Activated CD4-positive, alpha-beta T cell treated with anti-CD3 and anti-CD28 coated beads for 36 hours (primary cell): ENCODE results near the gene PARD6B. TPM values are rescaled to one million over a fixed set of nuclear protein-coding genes. Genes with fewer than 3 reads are reported as not detected.
A peak's percentile ranks its signal among the peaks of the same experiment; 100 is the strongest.

Source experiments
- ATAC-seq: fragments of 200-7000 bp; cut with Tn5 transposase; one replicate; pipeline ENCODE4 v1.10.0; 2021; ENCODE audit warnings: mild to moderate bottlenecking, moderate library complexity
- CTCF ChIA-PET: fragments of 350-600 bp; sonication (Branson Sonifier 250); formaldehyde crosslinking; loops from one replicate; lab custom pipeline; 2021; ENCODE audit warnings: antibody characterized with exemption; lab: Charles Lee
- POLR2A ChIA-PET: fragments of 350-600 bp; sonication (Branson Sonifier 250); formaldehyde crosslinking; loops from one replicate; lab custom pipeline; 2021; ENCODE audit warnings: antibody characterized with exemption, inconsistent platforms; lab: Charles Lee
- DNase-seq: peaks from one replicate; pipeline ENCODE4 v3.0.0-alpha.2; 2020
- H3K27ac Mint-ChIP-seq: one replicate; pipeline ENCODE4 v1.8.0; 2021; ENCODE audit warnings: mixed read lengths
- H3K27me3 Mint-ChIP-seq: one replicate; pipeline ENCODE4 v1.8.0; 2021; ENCODE audit warnings: mixed read lengths
- H3K36me3 Mint-ChIP-seq: one replicate; pipeline ENCODE4 v1.8.0; 2021; ENCODE audit warnings: low read depth, mixed read lengths
- H3K4me1 Mint-ChIP-seq: one replicate; pipeline ENCODE4 v1.8.0; 2021; ENCODE audit warnings: mixed read lengths
- H3K4me3 Mint-ChIP-seq: one replicate; pipeline ENCODE4 v1.8.0; 2021; ENCODE audit warnings: mild to moderate bottlenecking, moderate library complexity, mixed read lengths
- H3K9me3 Mint-ChIP-seq: one replicate; pipeline ENCODE4 v1.8.0; 2021; ENCODE audit warnings: low read depth, mixed read lengths
- intact Hi-C, 2 experiments: fragments of 100-400 bp; cut with DNase I in 1 of 2; cut with micrococcal nuclease in 1 of 2; formaldehyde crosslinking; loops; one replicate each; pipeline versions ENCODE4 v1.14.2 to v1.15.1; 2022 to 2024; cut with DNase I, micrococcal nuclease
- total RNA-seq, 2 experiments: library from RNA; stranded (reverse); gene quantifications; one replicate each; pipeline ENCODE4 v1.2.3, GENCODE V29; 2021

Gene PARD6B
- total RNA-seq, 2 experiments from 2014 or later = 4.9 to 6.2 TPM

- no peaks in the 10 kb centered on the region for H3K9me3 Mint-ChIP-seq
- no peak for DNase-seq
- no peaks in the 10 kb centered on the region for H3K27me3 Mint-ChIP-seq
- peaks cover 19% of the 10 kb centered on the region for H3K4me1 Mint-ChIP-seq
- intact Hi-C loops = no loop called here
- H3K36me3 Mint-ChIP-seq = no peaks in the 10 kb centered on the region
- ChIA-PET POLR2A (no interaction called here), CTCF (interaction anchor here (1.0 to 3.1 kb wide), 2 partner anchors 18 to 67 kb away, joined by 3 to 11 read pairs; partner anchors contain the start of gene BCAS4)
- H3K27ac Mint-ChIP-seq = no peak overlapping the region
- no peak overlapping the region for H3K4me3 Mint-ChIP-seq
- no peak for ATAC-seq
These were observed 4.2 kb upstream of the PARD6B start for GRCh38 chr20:50726955-50727791.

- Mint-ChIP-seq H3K27ac (no peak overlapping the region), H3K36me3 (no peaks in the 10 kb centered on the region), H3K9me3 (no peaks in the 10 kb centered on the region), H3K4me3 (no peak overlapping the region), H3K27me3 (no peaks in the 10 kb centered on the region), H3K4me1 (peaks cover 27% of the 10 kb centered on the region)
- DNase-seq (no peak), ATAC-seq (no peak)
- ChIA-PET POLR2A (no interaction called here), CTCF (interaction anchor here (0.6 to 3.1 kb wide), 6 partner anchors 17 to 576 kb away, joined by 3 to 11 read pairs (median 3); partner anchors contain the start of gene BCAS4)
- intact Hi-C loops = no loop called here
These were observed 3.4 kb upstream of the PARD6B start for GRCh38 chr20:50727792-50728485.

GRCh38 chr20:50728486-50728980 lies 2.8 kb upstream of the PARD6B start:
- H3K27ac Mint-ChIP-seq = no peak overlapping the region
- intact Hi-C loops = no loop called here
- H3K4me3 Mint-ChIP-seq = no peak overlapping the region
- POLR2A ChIA-PET = no interaction called here
- no peaks in the 10 kb centered on the region for H3K27me3 Mint-ChIP-seq
- no peaks in the 10 kb centered on the region for H3K9me3 Mint-ChIP-seq
- DNase-seq (no peak), ATAC-seq (no peak)
- no peaks in the 10 kb centered on the region for H3K36me3 Mint-ChIP-seq
- H3K4me1 Mint-ChIP-seq = peaks cover 30% of the 10 kb centered on the region
- CTCF ChIA-PET = interaction anchor here (0.6 to 3.1 kb wide), 6 partner anchors 9 to 577 kb away, joined by 3 to 11 read pairs (median 3); partner anchors contain the start of gene BCAS4

GRCh38 chr20:50728981-50729874 lies 2.2 kb upstream of the PARD6B start:
- ATAC-seq (no peak), DNase-seq (no peak)
- peaks cover 34% of the 10 kb centered on the region for H3K4me1 Mint-ChIP-seq
- no peaks in the 10 kb centered on the region for H3K36me3 Mint-ChIP-seq
- no peak overlapping the region for H3K27ac Mint-ChIP-seq
- intact Hi-C loops = no loop called here
- no peaks in the 10 kb centered on the region for H3K27me3 Mint-ChIP-seq
- CTCF ChIA-PET = interaction anchor here (0.7 to 3.1 kb wide), 5 partner anchors 8 to 61 kb away, joined by 3 to 11 read pairs (median 4); no protein-coding TSS in a partner anchor
- POLR2A ChIA-PET = no interaction called here
- no peaks in the 10 kb centered on the region for H3K9me3 Mint-ChIP-seq
- no peak overlapping the region for H3K4me3 Mint-ChIP-seq

- DNase-seq (no peak), ATAC-seq (no peak)
- H3K9me3 Mint-ChIP-seq = no peaks in the 10 kb centered on the region
- H3K4me3 Mint-ChIP-seq = peak overlapping the region; percentile 85
- peaks cover 37% of the 10 kb centered on the region for H3K4me1 Mint-ChIP-seq
- peak overlapping the region; percentile 67 for H3K27ac Mint-ChIP-seq
- no peaks in the 10 kb centered on the region for H3K27me3 Mint-ChIP-seq
- ChIA-PET CTCF (interaction anchor here (0.7 to 3.1 kb wide), 6 partner anchors 15 to 60 kb away, joined by 3 to 11 read pairs (median 5); no protein-coding TSS in a partner anchor), POLR2A (no interaction called here)
- intact Hi-C loops = loop anchor here (2.0 to 10.0 kb wide), 2 partner anchors 391 to 535 kb away; partner anchors contain the start of gene CEBPB (in 1 of the 2)
- no peaks in the 10 kb centered on the region for H3K36me3 Mint-ChIP-seq
These were observed 1.2 kb upstream of the PARD6B start for GRCh38 chr20:50729901-50730764.

- ChIA-PET POLR2A (no interaction called here), CTCF (interaction anchor here (0.7 to 1.8 kb wide), 3 partner anchors 17 to 58 kb away, joined by 4 to 9 read pairs (median 6); no protein-coding TSS in a partner anchor)
- Mint-ChIP-seq H3K4me1 (peaks cover 43% of the 10 kb centered on the region), H3K4me3 (peak overlapping the region; percentile 85), H3K36me3 (no peaks in the 10 kb centered on the region), H3K9me3 (no peaks in the 10 kb centered on the region), H3K27ac (peak overlapping the region; percentile 60), H3K27me3 (no peaks in the 10 kb centered on the region)
- ATAC-seq = no peak
- DNase-seq = no peak
- intact Hi-C loops = loop anchor here (1.0 to 10.0 kb wide), 12 partner anchors 16 to 617 kb away; partner anchors contain the start of genes ADNP (in 1 of the 2), CEBPB (in 1 of the 2), DPM1 (in 1 of the 2) and MOCS3 (in 1 of the 2)
These were observed 670 bp upstream of the PARD6B start for GRCh38 chr20:50730765-50731054.

GRCh38 chr20:50731930-50732690 lies 730 bp downstream of the PARD6B start:
- POLR2A ChIA-PET = no interaction called here
- Mint-ChIP-seq H3K27ac (peak overlapping the region; percentile 78), H3K9me3 (no peaks in the 10 kb centered on the region), H3K36me3 (peaks cover 2% of the 10 kb centered on the region), H3K4me3 (peak overlapping the region; percentile 85), H3K27me3 (no peaks in the 10 kb centered on the region), H3K4me1 (peaks cover 39% of the 10 kb centered on the region)
- DNase-seq (no peak), ATAC-seq (no peak)
- CTCF ChIA-PET = interaction anchor here (0.6 to 1.4 kb wide), 6 partner anchors 9 to 465 kb away, joined by 3 to 5 read pairs (median 4); partner anchors contain the start of gene BCAS4
- intact Hi-C loops = loop anchor here (1.0 to 10.0 kb wide), 13 partner anchors 14 to 619 kb away; partner anchors contain the start of genes ADNP (in 1 of the 2), CEBPB (in 1 of the 2), DPM1 (in 1 of the 2) and MOCS3 (in 1 of the 2)

- no peak for DNase-seq
- Mint-ChIP-seq H3K4me3 (peak overlapping the region; percentile 85), H3K4me1 (peaks cover 34% of the 10 kb centered on the region), H3K27me3 (no peaks in the 10 kb centered on the region), H3K9me3 (no peaks in the 10 kb centered on the region), H3K27ac (no peak overlapping the region), H3K36me3 (peaks cover 3% of the 10 kb centered on the region)
- ATAC-seq = no peak
- ChIA-PET CTCF (interaction anchor here (0.7 to 1.8 kb wide), 5 partner anchors 9 to 180 kb away, joined by 3 to 4 read pairs (median 3); no protein-coding TSS in a partner anchor), POLR2A (no interaction called here)
- intact Hi-C loops = loop anchor here in 1 of 2 experiments (2.0 to 10.0 kb wide), 2 partner anchors 13 to 539 kb away; partner anchors contain the start of gene CEBPB
These were observed 2.4 kb downstream of the PARD6B start for GRCh38 chr20:50733644-50734349.
